ENCODE data around the gene PHLDB2.

DNA sequence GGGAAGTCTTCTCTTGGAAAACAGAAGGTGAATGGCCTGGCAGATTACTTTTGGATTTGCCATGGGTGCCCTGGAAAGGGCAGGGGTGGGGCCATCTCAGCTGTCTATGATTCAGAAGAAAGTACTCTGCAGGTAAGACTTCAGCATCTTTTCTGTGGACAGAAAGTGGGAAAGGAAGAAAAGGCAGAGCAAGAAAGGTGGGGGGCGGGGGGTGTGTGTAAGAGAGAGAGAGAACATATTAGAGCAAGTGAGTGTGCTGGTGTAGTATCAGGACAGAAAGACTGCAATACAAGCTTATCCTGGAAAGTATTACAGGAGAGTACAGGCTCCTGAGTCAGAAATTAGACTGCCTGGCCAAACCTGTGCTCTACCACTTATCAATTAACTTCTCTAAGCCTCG is 145.1 kb downstream of the PHLDB2 start:
- TF ChIP-seq, protein P1, sequence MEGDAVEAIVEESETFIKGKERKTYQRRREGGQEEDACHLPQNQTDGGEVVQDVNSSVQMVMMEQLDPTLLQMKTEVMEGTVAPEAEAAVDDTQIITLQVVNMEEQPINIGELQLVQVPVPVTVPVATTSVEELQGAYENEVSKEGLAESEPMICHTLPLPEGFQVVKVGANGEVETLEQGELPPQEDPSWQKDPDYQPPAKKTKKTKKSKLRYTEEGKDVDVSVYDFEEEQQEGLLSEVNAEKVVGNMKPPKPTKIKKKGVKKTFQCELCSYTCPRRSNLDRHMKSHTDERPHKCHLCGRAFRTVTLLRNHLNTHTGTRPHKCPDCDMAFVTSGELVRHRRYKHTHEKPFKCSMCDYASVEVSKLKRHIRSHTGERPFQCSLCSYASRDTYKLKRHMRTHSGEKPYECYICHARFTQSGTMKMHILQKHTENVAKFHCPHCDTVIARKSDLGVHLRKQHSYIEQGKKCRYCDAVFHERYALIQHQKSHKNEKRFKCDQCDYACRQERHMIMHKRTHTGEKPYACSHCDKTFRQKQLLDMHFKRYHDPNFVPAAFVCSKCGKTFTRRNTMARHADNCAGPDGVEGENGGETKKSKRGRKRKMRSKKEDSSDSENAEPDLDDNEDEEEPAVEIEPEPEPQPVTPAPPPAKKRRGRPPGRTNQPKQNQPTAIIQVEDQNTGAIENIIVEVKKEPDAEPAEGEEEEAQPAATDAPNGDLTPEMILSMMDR (conservative IDR thresholded peaks at IDR 0.05; ENCODE audit: low read length): no peak
- TF ChIP-seq EZH2phosphoT487 (IDR thresholded peaks at IDR 0.05; ENCODE audit: borderline replicate concordance, low read depth, low read length): no peak

All from OCI-LY7 (cell line).